HepG2 (cell line): ENCODE measurements around the gene FAM174C.

Source experiments
- AGO1 ChIP-seq: fragments of 200-400 bp; formaldehyde crosslinking; IDR thresholded peaks from 2 replicates; pipeline ENCODE4 v1.6.1; 2017; ENCODE audit warnings: mild to moderate bottlenecking, low read depth, low read length, moderate library complexity; ENCODE audit not compliant: poor library complexity, severe bottlenecking
- EZH2 ChIP-seq: conservative IDR thresholded peaks from 2 replicates; pipeline ENCODE4 v1.6.1; 2012; ENCODE audit warnings: mild to moderate bottlenecking, low read depth, low read length, moderate library complexity
- FOSL1 ChIP-seq: sonication (generic); formaldehyde crosslinking; IDR thresholded peaks from 2 replicates; pipeline ENCODE4 v1.9.0; 2021; ENCODE audit warnings: missing genetic modification reagents, borderline replicate concordance
- HMGXB4 ChIP-seq, 2 experiments: sonication (generic) in 1 of 2; formaldehyde crosslinking in 1 of 2; IDR thresholded peaks; 2 replicates each; pipeline versions ENCODE4 v1.4.0 to v1.6.1; 2018 to 2020; ENCODE audit warnings: missing genetic modification reagents in 2 of 2, borderline replicate concordance in 1 of 2, low read depth in 1 of 2, mild to moderate bottlenecking in 1 of 2, missing biosample characterization in 1 of 2
- HNF4A ChIP-seq: sonication (generic); formaldehyde crosslinking; IDR thresholded peaks from 2 replicates; pipeline ENCODE4 v1.4.0; 2020; ENCODE audit warnings: missing genetic modification reagents
- IRF2 ChIP-seq: IDR thresholded peaks from 2 replicates; pipeline ENCODE4 v1.6.1; 2018; ENCODE audit warnings: missing genetic modification reagents, missing compliant biosample characterization
- MAX ChIP-seq: IDR thresholded peaks from 2 replicates; pipeline ENCODE4 v1.6.1; 2012; ENCODE audit warnings: inconsistent platforms
- MEF2D ChIP-seq: sonication (generic); formaldehyde crosslinking; IDR thresholded peaks from 2 replicates; pipeline ENCODE4 v1.5.1; 2020; ENCODE audit warnings: mild to moderate bottlenecking, missing genetic modification reagents
- NFE2L1 ChIP-seq: sonication (generic); formaldehyde crosslinking; IDR thresholded peaks from 2 replicates; pipeline ENCODE4 v1.4.0; 2020; ENCODE audit warnings: missing genetic modification reagents, mild to moderate bottlenecking, borderline replicate concordance
- ZSCAN29 ChIP-seq: sonication (generic); formaldehyde crosslinking; conservative IDR thresholded peaks from 2 replicates; pipeline ENCODE4 v1.4.0; 2020; ENCODE audit warnings: mild to moderate bottlenecking, missing genetic modification reagents
- TF ChIP-seq, protein P1 (sequence below): sonication (generic); formaldehyde crosslinking; IDR thresholded peaks from 2 replicates; pipeline ENCODE4 v1.8.1; 2022; ENCODE audit warnings: low read depth, mild to moderate bottlenecking, missing genetic modification reagents
- TF ChIP-seq, protein P2 (sequence below): IDR thresholded peaks from 2 replicates; pipeline ENCODE4 v1.6.1; 2016

DNA sequence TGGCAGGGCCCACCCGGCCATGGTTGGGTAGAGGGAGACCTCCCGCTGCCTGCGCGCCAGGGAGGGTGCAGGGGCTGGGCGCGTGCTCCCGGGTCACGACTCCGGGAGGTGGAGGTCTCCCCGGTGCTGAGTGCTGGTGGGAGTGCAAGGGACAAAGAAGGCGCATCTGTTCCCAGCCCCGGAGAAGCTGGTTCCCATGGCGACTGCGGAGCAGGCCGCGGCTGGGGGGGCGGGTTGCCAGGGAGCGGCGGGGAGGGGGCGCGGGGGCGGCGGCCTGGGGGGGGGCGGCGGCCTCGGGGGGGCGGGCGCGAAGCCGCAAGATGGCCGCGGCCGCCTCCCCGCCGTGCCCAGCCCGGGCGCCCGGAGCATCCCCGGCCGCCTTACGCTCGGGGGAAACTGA is 38.8 kb upstream of the FAM174C start:
- TF ChIP-seq IRF2 (CRISPR knock-in tag) (no peak), MAX (no peak), EZH2 (no peak), ZSCAN29 (no peak), HMGXB4 (CRISPR knock-in tag; IDR thresholded peaks at IDR 0.05; ENCODE audit: borderline replicate concordance in 1 of 2, low read depth in 1 of 2) (no peak), AGO1 (no peak), NFE2L1 (CRISPR knock-in tag) (no peak), MEF2D (no peak), HNF4A (no peak), FOSL1 (CRISPR knock-in tag) (no peak)
- TF ChIP-seq, protein P1, sequence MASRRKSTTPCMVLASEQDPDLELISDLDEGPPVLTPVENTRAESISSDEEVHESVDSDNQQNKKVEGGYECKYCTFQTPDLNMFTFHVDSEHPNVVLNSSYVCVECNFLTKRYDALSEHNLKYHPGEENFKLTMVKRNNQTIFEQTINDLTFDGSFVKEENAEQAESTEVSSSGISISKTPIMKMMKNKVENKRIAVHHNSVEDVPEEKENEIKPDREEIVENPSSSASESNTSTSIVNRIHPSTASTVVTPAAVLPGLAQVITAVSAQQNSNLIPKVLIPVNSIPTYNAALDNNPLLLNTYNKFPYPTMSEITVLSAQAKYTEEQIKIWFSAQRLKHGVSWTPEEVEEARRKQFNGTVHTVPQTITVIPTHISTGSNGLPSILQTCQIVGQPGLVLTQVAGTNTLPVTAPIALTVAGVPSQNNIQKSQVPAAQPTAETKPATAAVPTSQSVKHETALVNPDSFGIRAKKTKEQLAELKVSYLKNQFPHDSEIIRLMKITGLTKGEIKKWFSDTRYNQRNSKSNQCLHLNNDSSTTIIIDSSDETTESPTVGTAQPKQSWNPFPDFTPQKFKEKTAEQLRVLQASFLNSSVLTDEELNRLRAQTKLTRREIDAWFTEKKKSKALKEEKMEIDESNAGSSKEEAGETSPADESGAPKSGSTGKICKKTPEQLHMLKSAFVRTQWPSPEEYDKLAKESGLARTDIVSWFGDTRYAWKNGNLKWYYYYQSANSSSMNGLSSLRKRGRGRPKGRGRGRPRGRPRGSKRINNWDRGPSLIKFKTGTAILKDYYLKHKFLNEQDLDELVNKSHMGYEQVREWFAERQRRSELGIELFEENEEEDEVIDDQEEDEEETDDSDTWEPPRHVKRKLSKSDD (CRISPR knock-in tag), result no peak
- TF ChIP-seq, protein P2, sequence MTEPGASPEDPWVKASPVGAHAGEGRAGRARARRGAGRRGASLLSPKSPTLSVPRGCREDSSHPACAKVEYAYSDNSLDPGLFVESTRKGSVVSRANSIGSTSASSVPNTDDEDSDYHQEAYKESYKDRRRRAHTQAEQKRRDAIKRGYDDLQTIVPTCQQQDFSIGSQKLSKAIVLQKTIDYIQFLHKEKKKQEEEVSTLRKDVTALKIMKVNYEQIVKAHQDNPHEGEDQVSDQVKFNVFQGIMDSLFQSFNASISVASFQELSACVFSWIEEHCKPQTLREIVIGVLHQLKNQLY (CRISPR knock-in tag), result no peak
